HepG2 (cell line): ENCODE measurements around the gene NISCH. TPM values are rescaled to one million over a fixed set of nuclear protein-coding genes. Genes with fewer than 3 reads are reported as not detected.

Experiments used
- BHLHE40 ChIP-seq: IDR thresholded peaks from 2 replicates; pipeline ENCODE4 v1.6.1; 2011; ENCODE audit warnings: low read length, improper control_type of control experiment
- ETV5 ChIP-seq: IDR thresholded peaks from 2 replicates; pipeline ENCODE4 v1.6.1; 2018; ENCODE audit warnings: missing biosample characterization, missing genetic modification reagents, inconsistent platforms, borderline replicate concordance
- IKZF4 ChIP-seq: sonication (generic); formaldehyde crosslinking; IDR thresholded peaks from 2 replicates; pipeline ENCODE4 v1.5.1; 2020; ENCODE audit warnings: borderline replicate concordance, mild to moderate bottlenecking, low read depth, missing genetic modification reagents; ENCODE audit errors: not compliant biosample characterization
- JARID2 ChIP-seq: sonication (generic); formaldehyde crosslinking; IDR thresholded peaks from 2 replicates; pipeline ENCODE4 v1.8.1; 2023; ENCODE audit warnings: missing genetic modification reagents, inconsistent platforms; ENCODE audit not compliant: insufficient replicate concordance
- KDM5B ChIP-seq: sonication (generic); formaldehyde crosslinking; IDR thresholded peaks from 2 replicates; pipeline ENCODE4 v1.4.0; 2020; ENCODE audit warnings: missing genetic modification reagents, mild to moderate bottlenecking, borderline replicate concordance
- KLF6 ChIP-seq: IDR thresholded peaks from 2 replicates; pipeline ENCODE4 v1.8.0; 2016; ENCODE audit warnings: missing biosample characterization, missing genetic modification reagents
- KLF9 ChIP-seq: IDR thresholded peaks from 2 replicates; pipeline ENCODE4 v1.6.1; 2016; ENCODE audit warnings: low read depth
- PRDM10 ChIP-seq: sonication (generic); formaldehyde crosslinking; IDR thresholded peaks from 2 replicates; pipeline ENCODE4 v1.4.0; 2020; ENCODE audit warnings: low read depth, missing genetic modification reagents
- RCOR2 ChIP-seq: IDR thresholded peaks from 2 replicates; pipeline ENCODE4 v1.6.1; 2016; ENCODE audit warnings: missing biosample characterization, missing genetic modification reagents
- RXRB ChIP-seq: IDR thresholded peaks from 2 replicates; pipeline ENCODE4 v1.6.1; 2016; ENCODE audit warnings: borderline replicate concordance, missing genetic modification reagents, missing compliant biosample characterization
- SMARCC2 ChIP-seq: fragments of 450-650 bp; IDR thresholded peaks from 2 replicates; pipeline ENCODE4 v1.6.1; 2017; ENCODE audit warnings: antibody characterized with exemption, mild to moderate bottlenecking
- SRF ChIP-seq: IDR thresholded peaks from 2 replicates; pipeline ENCODE4 v1.6.1; 2011; ENCODE audit warnings: mild to moderate bottlenecking, low read depth, low read length, moderate library complexity
- SRY ChIP-seq: sonication (generic); formaldehyde crosslinking; IDR thresholded peaks from 2 replicates; pipeline ENCODE4 v1.8.0; 2022; ENCODE audit warnings: mild to moderate bottlenecking, missing genetic modification reagents
- TARDBP ChIP-seq: sonication (generic); formaldehyde crosslinking; IDR thresholded peaks from 2 replicates; pipeline ENCODE4 v1.8.0; 2022; ENCODE audit warnings: mild to moderate bottlenecking, missing genetic modification reagents
- ZMAT3 ChIP-seq: sonication (generic); formaldehyde crosslinking; conservative IDR thresholded peaks from 2 replicates; pipeline ENCODE4 v1.7.0; 2021; ENCODE audit warnings: missing genetic modification reagents
- ZNF101 ChIP-seq: sonication (generic); formaldehyde crosslinking; IDR thresholded peaks from 2 replicates; pipeline ENCODE4 v1.4.0; 2020; ENCODE audit warnings: mild to moderate bottlenecking, low read depth, missing genetic modification reagents, borderline replicate concordance
- ZNF335 ChIP-seq: sonication (generic); formaldehyde crosslinking; IDR thresholded peaks from 2 replicates; pipeline ENCODE4 v1.4.0; 2020; ENCODE audit warnings: missing genetic modification reagents
- ZNF367 ChIP-seq: sonication (generic); formaldehyde crosslinking; IDR thresholded peaks from 2 replicates; pipeline ENCODE4 v1.4.0; 2020; ENCODE audit warnings: missing genetic modification reagents, borderline replicate concordance
- ZNF530 ChIP-seq: sonication (generic); formaldehyde crosslinking; IDR thresholded peaks from 2 replicates; pipeline ENCODE4 v1.5.0; 2020; ENCODE audit warnings: low read depth, mild to moderate bottlenecking, missing genetic modification reagents
- ZNF615 ChIP-seq: sonication (generic); formaldehyde crosslinking; IDR thresholded peaks from 2 replicates; pipeline ENCODE4 v1.5.0; 2020; ENCODE audit warnings: mild to moderate bottlenecking, missing genetic modification reagents, borderline replicate concordance
- ZNF713 ChIP-seq: sonication (generic); formaldehyde crosslinking; IDR thresholded peaks from 2 replicates; pipeline ENCODE4 v1.4.0; 2020; ENCODE audit warnings: mild to moderate bottlenecking, missing genetic modification reagents
- polyA plus RNA-seq, 8 experiments: library from polyadenylated mRNA; depleted of rRNA in 3 of 8; stranded (reverse) in 7 of 8; unstranded in 1 of 8; fragments of >200 nt; fragmentation: Illumina TruSeq in 4 of 8; extraction: Trizol in 4 of 8; gene quantifications; 2 replicates each; pipeline versions ENCODE4 v1.2.1 to v1.2.3, GENCODE V29; 2011 to 2016; ENCODE audit warnings: low read depth in 4 of 8, missing spikeins in 1 of 8, mixed read lengths in 1 of 8; ENCODE audit not compliant: insufficient read depth in 1 of 8
- total RNA-seq, 5 experiments: library from RNA; depleted of rRNA; stranded (reverse); fragments of >200 nt; fragmentation: Illumina TruSeq; extraction: Trizol; gene quantifications; 2 replicates each; pipeline ENCODE4 v1.2.3, GENCODE V29; 2016; ENCODE audit warnings: low read depth in 1 of 5
- TF ChIP-seq, protein P1 (sequence below): IDR thresholded peaks from 2 replicates; pipeline ENCODE4 v1.6.1; 2012; ENCODE audit warnings: low read depth, low read length, improper control_type of control experiment

NISCH gene
- total and polyA plus RNA-seq, 2 of the 13 experiments (the other 11 are each of a cell fraction or from before 2014, with no cell fraction given): 27.0 to 47.6 TPM

GRCh38 chr3:52536369-52537164 lies 81.2 kb downstream of the NISCH start, which contains the start of gene UQCC5 (continued):
- TF ChIP-seq JARID2 (CRISPR knock-in tag) (no peak), ZNF335 (CRISPR knock-in tag) (peak; percentile 50; the same call in 1 of the 2 replicates), SRF (0 out of 2 replicates have a peak, but pooled peaks have one; percentile 3), RCOR2 (CRISPR knock-in tag) (0 out of 2 replicates have a peak, but pooled peaks have one; percentile 26), KLF9 (no peak), ZNF530 (no peak), KLF6 (CRISPR knock-in tag) (peak; percentile 92), BHLHE40 (peak; percentile 80), PRDM10 (CRISPR knock-in tag) (peak; percentile 45; the same call in 1 of the 2 replicates), TARDBP (CRISPR knock-in tag) (peak; percentile 67), KDM5B (CRISPR knock-in tag) (peak; percentile 89), IKZF4 (peak; percentile 62), ZNF615 (CRISPR knock-in tag) (no peak), RXRB (CRISPR knock-in tag) (peak; percentile 70; the same call in 1 of the 2 replicates), ZNF101 (0 out of 2 replicates have a peak, but pooled peaks have one; percentile 78), SMARCC2 (no peak), ZNF367 (CRISPR knock-in tag) (peak; percentile 38), ETV5 (peak; percentile 90), SRY (0 out of 2 replicates have a peak, but pooled peaks have one; percentile 19), ZMAT3 (CRISPR knock-in tag) (peak; percentile 90; the same call in 1 of the 2 replicates), ZNF713 (CRISPR knock-in tag) (peak; percentile 52; the same call in 1 of the 2 replicates)
- TF ChIP-seq, protein P1, sequence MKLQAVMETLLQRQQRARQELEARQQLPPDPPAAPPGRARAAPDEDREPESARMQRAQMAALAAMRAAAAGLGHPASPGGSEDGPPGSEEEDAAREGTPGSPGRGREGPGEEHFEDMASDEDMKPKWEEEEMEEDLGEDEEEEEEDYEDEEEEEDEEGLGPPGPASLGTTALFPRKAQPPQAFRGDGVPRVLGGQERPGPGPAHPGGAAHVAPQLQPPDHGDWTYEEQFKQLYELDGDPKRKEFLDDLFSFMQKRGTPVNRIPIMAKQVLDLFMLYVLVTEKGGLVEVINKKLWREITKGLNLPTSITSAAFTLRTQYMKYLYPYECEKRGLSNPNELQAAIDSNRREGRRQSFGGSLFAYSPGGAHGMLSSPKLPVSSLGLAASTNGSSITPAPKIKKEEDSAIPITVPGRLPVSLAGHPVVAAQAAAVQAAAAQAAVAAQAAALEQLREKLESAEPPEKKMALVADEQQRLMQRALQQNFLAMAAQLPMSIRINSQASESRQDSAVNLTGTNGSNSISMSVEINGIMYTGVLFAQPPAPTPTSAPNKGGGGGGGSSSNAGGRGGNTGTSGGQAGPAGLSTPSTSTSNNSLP: no peak
